ENCODE measurements around the gene TSPAN14.
A peak's percentile ranks its signal among the peaks of the same experiment; 100 is the strongest.

The TSPAN14 gene

GRCh38 chr10:80444646-80445319, 9.3 kb upstream of the TSPAN14 start:
- in situ Hi-C loops (cut with MboI; ENCODE audit: low sequenced_read_pairs, unreplicated experiment), result no loop called here
- TF ChIP-seq CTCF (IDR thresholded peaks at IDR 0.05; ENCODE audit: borderline replicate concordance, control extremely low read depth, extremely low read depth, insufficient read depth, missing control alignments), result peak; percentile 77
- DNase-seq (ENCODE audit: low spot score), result peak; percentile 72

- DNase-seq (ENCODE audit: low spot score), result no peak
- no peak for TF ChIP-seq CTCF (IDR thresholded peaks at IDR 0.05; ENCODE audit: borderline replicate concordance, control extremely low read depth, extremely low read depth, insufficient read depth, missing control alignments)
- in situ Hi-C loops (cut with MboI; ENCODE audit: low sequenced_read_pairs, unreplicated experiment), result no loop called here
Observed at GRCh38 chr10:80447436-80448190, 6.5 kb upstream of the TSPAN14 start.

- in situ Hi-C loops (cut with MboI; ENCODE audit: low sequenced_read_pairs, unreplicated experiment), result no loop called here
- no peak for TF ChIP-seq CTCF (IDR thresholded peaks at IDR 0.05; ENCODE audit: borderline replicate concordance, control extremely low read depth, extremely low read depth, insufficient read depth, missing control alignments)
- no peak for DNase-seq (ENCODE audit: low spot score)
Observed at GRCh38 chr10:80448209-80448942, 5.7 kb upstream of the TSPAN14 start.

GRCh38 chr10:80449520-80449919, 4.6 kb upstream of the TSPAN14 start:
- no peak for TF ChIP-seq CTCF (IDR thresholded peaks at IDR 0.05; ENCODE audit: borderline replicate concordance, control extremely low read depth, extremely low read depth, insufficient read depth, missing control alignments)
- no peak for DNase-seq (ENCODE audit: low spot score)
- in situ Hi-C loops (cut with MboI; ENCODE audit: low sequenced_read_pairs, unreplicated experiment), result no loop called here

GRCh38 chr10:80451132-80451531, 3.0 kb upstream of the TSPAN14 start:
- no peak for DNase-seq (ENCODE audit: low spot score)
- TF ChIP-seq CTCF (IDR thresholded peaks at IDR 0.05; ENCODE audit: borderline replicate concordance, control extremely low read depth, extremely low read depth, insufficient read depth, missing control alignments), result no peak
- in situ Hi-C loops (cut with MboI; ENCODE audit: low sequenced_read_pairs, unreplicated experiment), result loop anchor here (5.0 to 10.0 kb wide), 2 partner anchors 51 to 144 kb away; no protein-coding TSS in a partner anchor

GRCh38 chr10:80452069-80452468, 2.0 kb upstream of the TSPAN14 start:
- TF ChIP-seq CTCF (IDR thresholded peaks at IDR 0.05; ENCODE audit: borderline replicate concordance, control extremely low read depth, extremely low read depth, insufficient read depth, missing control alignments), result no peak
- DNase-seq (ENCODE audit: low spot score), result no peak
- in situ Hi-C loops (cut with MboI; ENCODE audit: low sequenced_read_pairs, unreplicated experiment), result loop anchor here (5.0 to 10.0 kb wide), 2 partner anchors 50 to 143 kb away; no protein-coding TSS in a partner anchor

Data from GM13976 (cell line).